HepG2 (cell line): ENCODE data around the gene MARK2. TPM values are rescaled to one million over a fixed set of nuclear protein-coding genes. Genes with fewer than 3 reads are reported as not detected.

Source experiments
- CREB1 ChIP-seq, 2 experiments: fragments of 450-650 bp in 1 of 2; IDR thresholded peaks; 2 replicates each; pipeline ENCODE4 v1.6.1; 2016 to 2017; ENCODE audit warnings: control low read depth in 1 of 2, mild to moderate bottlenecking in 1 of 2, missing compliant biosample characterization in 1 of 2, missing genetic modification characterization in 1 of 2
- CREM ChIP-seq, 2 experiments: sonication (generic) in 1 of 2; formaldehyde crosslinking in 1 of 2; IDR thresholded peaks; 2 replicates each; pipeline versions ENCODE4 v1.4.0 to v1.6.1; 2016 to 2020; ENCODE audit warnings: antibody characterized with exemption in 1 of 2, mild to moderate bottlenecking in 1 of 2, missing genetic modification reagents in 1 of 2
- ELF4 ChIP-seq: sonication (generic); formaldehyde crosslinking; IDR thresholded peaks from 2 replicates; pipeline ENCODE4 v1.5.0; 2020; ENCODE audit warnings: missing genetic modification reagents, mild to moderate bottlenecking, moderate library complexity, borderline replicate concordance
- EZH2 ChIP-seq: conservative IDR thresholded peaks from 2 replicates; pipeline ENCODE4 v1.6.1; 2012; ENCODE audit warnings: mild to moderate bottlenecking, low read depth, low read length, moderate library complexity
- JUND ChIP-seq: sonication (generic); formaldehyde crosslinking; IDR thresholded peaks from 2 replicates; pipeline ENCODE4 v1.8.0; 2022; ENCODE audit warnings: mild to moderate bottlenecking, missing genetic modification reagents
- KLF16 ChIP-seq, 2 experiments: sonication (generic) in 1 of 2; formaldehyde crosslinking in 1 of 2; IDR thresholded peaks; 2 replicates each; pipeline versions ENCODE4 v1.6.1 to v1.8.0; 2016 to 2023; ENCODE audit warnings: missing genetic modification reagents in 2 of 2, missing compliant biosample characterization in 1 of 2
- MYC ChIP-seq: sonication (generic); formaldehyde crosslinking; IDR thresholded peaks from 2 replicates; pipeline ENCODE4 v1.9.0; 2021; ENCODE audit warnings: missing genetic modification reagents, borderline replicate concordance
- MZF1 ChIP-seq: sonication (generic); formaldehyde crosslinking; IDR thresholded peaks from 2 replicates; pipeline ENCODE4 v1.8.1; 2023; ENCODE audit warnings: mild to moderate bottlenecking, missing genetic modification reagents, borderline replicate concordance
- PPARG ChIP-seq: conservative IDR thresholded peaks from 2 replicates; pipeline ENCODE4 v1.6.1; 2016; ENCODE audit warnings: missing biosample characterization, missing genetic modification reagents
- PRDM15 ChIP-seq: sonication (generic); formaldehyde crosslinking; IDR thresholded peaks from 2 replicates; pipeline ENCODE4 v1.4.0; 2020; ENCODE audit warnings: missing genetic modification reagents
- RORA ChIP-seq: sonication (generic); formaldehyde crosslinking; IDR thresholded peaks from 2 replicates; pipeline ENCODE4 v1.5.0; 2020; ENCODE audit warnings: mild to moderate bottlenecking, missing genetic modification reagents, moderate library complexity
- RXRB ChIP-seq: IDR thresholded peaks from 2 replicates; pipeline ENCODE4 v1.6.1; 2016; ENCODE audit warnings: borderline replicate concordance, missing genetic modification reagents, missing compliant biosample characterization
- SIX4 ChIP-seq: sonication (generic); formaldehyde crosslinking; IDR thresholded peaks from 2 replicates; pipeline ENCODE4 v1.4.0; 2020; ENCODE audit warnings: missing genetic modification reagents
- THRA ChIP-seq: sonication (generic); formaldehyde crosslinking; IDR thresholded peaks from 2 replicates; pipeline ENCODE4 v1.4.0; 2020; ENCODE audit warnings: missing genetic modification reagents, borderline replicate concordance
- WIZ ChIP-seq: sonication (generic); formaldehyde crosslinking; IDR thresholded peaks from 2 replicates; pipeline ENCODE4 v1.5.1; 2020; ENCODE audit warnings: mild to moderate bottlenecking, missing genetic modification reagents
- ZFP62 ChIP-seq: sonication (generic); formaldehyde crosslinking; IDR thresholded peaks from 2 replicates; pipeline ENCODE4 v1.4.0; 2020; ENCODE audit warnings: missing genetic modification reagents
- ZIK1 ChIP-seq: sonication (generic); formaldehyde crosslinking; IDR thresholded peaks from 2 replicates; pipeline ENCODE4 v1.5.0; 2020; ENCODE audit warnings: mild to moderate bottlenecking, low read depth, missing genetic modification reagents, borderline replicate concordance
- ZNF12 ChIP-seq: sonication (generic); formaldehyde crosslinking; IDR thresholded peaks from 2 replicates; pipeline ENCODE4 v1.5.0; 2020; ENCODE audit warnings: missing genetic modification reagents
- ZNF335 ChIP-seq: sonication (generic); formaldehyde crosslinking; IDR thresholded peaks from 2 replicates; pipeline ENCODE4 v1.4.0; 2020; ENCODE audit warnings: missing genetic modification reagents
- ZNF44 ChIP-seq: sonication (generic); formaldehyde crosslinking; IDR thresholded peaks from 2 replicates; pipeline ENCODE4 v1.5.1; 2020; ENCODE audit warnings: mild to moderate bottlenecking, missing genetic modification reagents
- ZNF558 ChIP-seq: sonication (generic); formaldehyde crosslinking; IDR thresholded peaks from 2 replicates; pipeline ENCODE4 v1.9.0; 2022; ENCODE audit warnings: mild to moderate bottlenecking, missing genetic modification reagents, borderline replicate concordance
- ZNF713 ChIP-seq: sonication (generic); formaldehyde crosslinking; IDR thresholded peaks from 2 replicates; pipeline ENCODE4 v1.4.0; 2020; ENCODE audit warnings: mild to moderate bottlenecking, missing genetic modification reagents
- ZNF816 ChIP-seq: sonication (generic); formaldehyde crosslinking; IDR thresholded peaks from 2 replicates; pipeline ENCODE4 v1.8.0; 2022; ENCODE audit warnings: missing genetic modification reagents, mild to moderate bottlenecking, borderline replicate concordance
- polyA plus RNA-seq, 8 experiments: library from polyadenylated mRNA; depleted of rRNA in 3 of 8; stranded (reverse) in 7 of 8; unstranded in 1 of 8; fragments of >200 nt; fragmentation: Illumina TruSeq in 4 of 8; extraction: Trizol in 4 of 8; gene quantifications; 2 replicates each; pipeline versions ENCODE4 v1.2.1 to v1.2.3, GENCODE V29; 2011 to 2016; ENCODE audit warnings: low read depth in 4 of 8, missing spikeins in 1 of 8, mixed read lengths in 1 of 8; ENCODE audit not compliant: insufficient read depth in 1 of 8
- total RNA-seq, 5 experiments: library from RNA; depleted of rRNA; stranded (reverse); fragments of >200 nt; fragmentation: Illumina TruSeq; extraction: Trizol; gene quantifications; 2 replicates each; pipeline ENCODE4 v1.2.3, GENCODE V29; 2016; ENCODE audit warnings: low read depth in 1 of 5
- TF ChIP-seq, protein P1 (sequence below): sonication (generic); formaldehyde crosslinking; IDR thresholded peaks from 2 replicates; pipeline ENCODE4 v1.5.0; 2020; ENCODE audit warnings: missing genetic modification reagents

Gene MARK2
- total and polyA plus RNA-seq, 2 of the 13 experiments (the other 11 are each of a cell fraction or from before 2014, with no cell fraction given) = 13.5 to 13.9 TPM

DNA sequence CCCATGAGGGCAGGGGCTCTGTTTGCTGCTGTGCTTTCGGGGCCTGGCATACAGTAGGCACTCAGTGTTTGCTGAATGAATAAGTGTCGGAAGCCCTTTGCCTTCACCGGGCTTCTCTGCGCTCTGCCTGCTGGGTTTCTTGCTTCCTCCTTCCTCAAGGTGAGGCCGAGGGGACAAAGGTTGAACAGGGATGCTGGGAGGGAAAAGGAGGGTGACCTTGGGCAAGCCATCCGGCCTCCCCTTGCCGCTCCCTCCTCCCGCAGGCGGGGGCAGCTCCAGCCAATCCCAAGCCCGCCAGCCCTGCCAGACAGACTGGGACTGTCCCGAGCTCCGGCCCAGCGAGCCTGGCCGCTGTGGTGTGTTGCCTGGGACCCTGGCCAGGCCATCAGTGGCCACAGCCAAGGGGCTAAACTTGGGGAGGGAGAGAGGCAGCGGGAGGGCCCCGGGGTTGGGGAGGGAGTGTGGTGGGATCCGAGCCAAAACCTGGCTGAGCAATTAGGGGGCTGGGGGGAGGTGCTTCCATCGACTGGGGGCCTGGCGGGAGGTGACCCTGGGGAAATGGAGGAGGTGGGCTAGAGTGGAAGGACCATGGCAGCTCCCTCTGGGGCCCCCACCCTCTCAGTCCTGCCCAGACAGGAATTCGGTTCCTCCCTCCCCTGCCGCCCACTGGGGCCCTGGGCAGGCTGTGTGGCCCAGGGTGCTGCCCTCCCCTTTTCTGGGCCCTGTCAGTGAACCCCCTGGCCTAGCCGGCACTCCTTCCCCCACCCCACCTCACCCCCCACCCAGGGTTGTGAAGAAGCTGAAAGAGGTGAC is 81.4 kb downstream of the MARK2 start (continued):
- TF ChIP-seq RORA (CRISPR knock-in tag) = no peak
- TF ChIP-seq MYC (CRISPR knock-in tag) = peak; percentile 61
- TF ChIP-seq PRDM15 (CRISPR knock-in tag) = no peak
- TF ChIP-seq, protein P1, sequence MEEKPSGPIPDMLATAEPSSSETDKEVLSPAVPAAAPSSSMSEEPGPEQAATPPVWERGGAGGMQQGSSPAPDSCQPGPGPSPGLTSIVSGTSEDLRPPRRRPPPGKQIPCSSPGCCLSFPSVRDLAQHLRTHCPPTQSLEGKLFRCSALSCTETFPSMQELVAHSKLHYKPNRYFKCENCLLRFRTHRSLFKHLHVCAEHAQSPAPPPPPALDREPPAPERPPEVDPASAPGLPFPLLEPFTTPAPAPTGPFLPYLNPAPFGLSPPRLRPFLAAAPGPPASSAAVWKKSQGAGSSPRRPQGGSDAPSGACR (CRISPR knock-in tag) = no peak
- TF ChIP-seq JUND (CRISPR knock-in tag) = no peak
- TF ChIP-seq MZF1 (CRISPR knock-in tag) = no peak
- TF ChIP-seq EZH2 = no peak
- TF ChIP-seq ZNF713 (CRISPR knock-in tag) = no peak
- TF ChIP-seq CREM (IDR thresholded peaks at IDR 0.05) = no peak
- TF ChIP-seq CREM (CRISPR knock-in tag; IDR thresholded peaks at IDR 0.05) = no peak
- no peak for TF ChIP-seq CREB1 (IDR thresholded peaks at IDR 0.05)
- TF ChIP-seq CREB1 (CRISPR knock-in tag; IDR thresholded peaks at IDR 0.05) = no peak
- TF ChIP-seq RXRB = 0 out of 2 replicates have a peak, but pooled peaks have one; percentile 36
- TF ChIP-seq ZNF335 (CRISPR knock-in tag) = no peak
- TF ChIP-seq SIX4 (CRISPR knock-in tag) = no peak
- TF ChIP-seq ZNF558 = 0 out of 2 replicates have a peak, but pooled peaks have one; percentile 64
- TF ChIP-seq WIZ (CRISPR knock-in tag) = no peak
- TF ChIP-seq KLF16 (CRISPR knock-in tag; IDR thresholded peaks at IDR 0.05) = no peak
- peak; percentile 51; the same call in 1 of the 2 replicates for TF ChIP-seq THRA
- 0 out of 2 replicates have a peak, but pooled peaks have one; percentile 26 for TF ChIP-seq ZIK1 (CRISPR knock-in tag)
- no peak for TF ChIP-seq ZFP62 (CRISPR knock-in tag)
- TF ChIP-seq PPARG = no peak
- no peak for TF ChIP-seq ZNF12 (CRISPR knock-in tag)
- TF ChIP-seq ZNF816 (CRISPR knock-in tag) = no peak
- TF ChIP-seq ZNF44 (CRISPR knock-in tag) = no peak
- no peak for TF ChIP-seq ELF4 (CRISPR knock-in tag)
